Pancreas (tissue), 10 donors: ENCODE measurements around the gene MSI2. TPM values are rescaled to one million over a fixed set of nuclear protein-coding genes. Genes with fewer than 3 reads are reported as not detected.
A peak's percentile ranks its signal among the peaks of the same experiment; 100 is the strongest.

ENCODE experiments used
- ATAC-seq, 4 donors: fragments of 200-7000 bp; cut with Tn5 transposase; one replicate each; pipeline versions ENCODE4 v1.8.0 to v1.9.1; 2020; ENCODE audit warnings: mild to moderate bottlenecking in 4 of 4, moderate library complexity in 4 of 4
- DNase-seq, 6 donors: peaks; one replicate each; pipeline ENCODE4 v3.0.0-alpha.2; 2020
- FAIRE-seq: peaks from 2 replicates; lab custom pipeline; 2012; peaks lifted over from hg19 to GRCh38; lab: Jason Lieb, UNC
- H3K27ac ChIP-seq, 4 donors: fragments of 200-600 bp; sonication (generic); 1 replicate in 3 of 4; 2 replicates in 1 of 4; pipeline versions ENCODE4 v1.5.0 to v1.8.0; 2020
- H3K27me3 ChIP-seq, 4 donors: fragments of 200-600 bp; one replicate each; pipeline ENCODE4 v1.8.0; 2021
- H3K36me3 ChIP-seq, 3 donors: fragments of 200-600 bp; sonication (generic) in 1 of 3; one replicate each; pipeline versions ENCODE4 v1.5.0 to v1.8.0; 2020 to 2021
- H3K4me1 ChIP-seq, 3 donors: fragments of 200-600 bp; one replicate each; pipeline ENCODE4 v1.8.0; 2021
- H3K4me3 ChIP-seq, 4 donors: fragments of 200-600 bp; sonication (generic) in 2 of 4; one replicate each; pipeline versions ENCODE4 v1.5.0 to v1.8.0; 2020 to 2021
- H3K9me3 ChIP-seq, 4 donors: fragments of 200-600 bp; one replicate each; pipeline ENCODE4 v1.8.0; 2021
- WGBS, 2 donors: extraction: QIAGEN DNeasy Blood & Tissue Kit; methylation state at CpG; one replicate each; pipeline ENCODE4 v1.1.7; 2013; 5-methylcytosine and 5-hydroxymethylcytosine counted together
- intact Hi-C, 3 donors: fragments of 100-400 bp; cut with DNase I; formaldehyde crosslinking; loops; one replicate each; pipeline versions ENCODE4 v1.11.1 to v1.14.2; 2022
- polyA plus RNA-seq, 2 donors: library from polyadenylated mRNA; stranded (reverse); fragments of 200-250 nt; gene quantifications; one replicate each; pipeline ENCODE4 v1.2.3, GENCODE V29; 2013
- total RNA-seq, 6 donors: library from RNA; stranded (reverse); fragmentation: NEBNext Ultra II Directional in 4 of 6; extraction: Animal tissue kit (Norgen Biotek cat#: 25700) in 4 of 6; gene quantifications; one replicate each; pipeline versions ENCODE4 v1.2.1 to v1.2.4, GENCODE V29; 2021 to 2023
- TF ChIP-seq, protein P1 (sequence below), 4 donors: fragments of 200-600 bp; sonication (generic) in 3 of 4; IDR thresholded peaks; one replicate each; pipeline versions ENCODE4 v1.5.0 to v1.8.0; 2021; ENCODE audit warnings: antibody characterized with exemption in 4 of 4
- donor health status: healthy with polysubstance abuse.
- donor health status: DM: no; HTN: no; CAD: no; lungs with moderate emphysema.
- donor health status: DM: no; HTN: no; CAD: no.
- donor health status: control.
- donor health status: control.
- donor health status: Bipolar disorder and iron deficiency.
- donor health status: DM: yes; HTN: yes; CAD: no.
- donor health status: DM: no; HTN: no; CAD: no.
- donor health status: DM: no; HTN: no; CAD: no.
- donor health status: DM: yes; HTN: yes; CAD: no.

Gene MSI2
- total and polyA plus RNA-seq, 8 donors: 10.4 to 48.9 (median 30.1) TPM

DNA sequence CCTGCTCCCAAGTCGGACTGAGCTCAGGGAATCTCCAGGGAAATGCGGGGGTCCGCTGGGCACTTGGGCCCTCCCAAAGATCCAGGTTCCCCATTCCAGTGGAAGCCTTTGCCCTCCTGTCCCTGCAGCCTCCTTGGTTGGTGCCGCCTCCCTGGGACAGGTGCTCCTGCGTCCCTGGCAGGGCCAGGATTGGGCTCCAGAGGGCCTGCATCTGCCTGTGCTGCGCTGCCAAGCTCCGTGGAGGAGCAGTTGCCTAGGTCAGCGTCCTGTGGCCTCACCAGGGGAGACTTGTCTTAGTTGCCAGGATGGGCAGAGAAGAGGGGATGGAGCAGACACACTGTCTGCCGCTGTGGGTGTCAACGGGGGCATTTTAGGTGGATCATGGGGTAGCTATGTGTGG, 67.1 kb downstream of the MSI2 start:
- Histone ChIP-seq H3K9me3 (no peaks in the 10 kb centered on the region), H3K4me3 (no peak overlapping the region), H3K4me1 (peaks cover 0 to 6% (median 0%) of the 10 kb centered on the region in 3 donors), H3K27me3 (no peaks in the 10 kb centered on the region), H3K27ac (no peak overlapping the region), H3K36me3 (peaks cover 0 to 4% (median 0%) of the 10 kb centered on the region in 3 donors)
- DNase-seq: no peak
- 90 to 92% methylated on average over 10 of the region's 10 CpGs for WGBS, 2 donors
- ATAC-seq: no peak
- TF ChIP-seq, protein P1, sequence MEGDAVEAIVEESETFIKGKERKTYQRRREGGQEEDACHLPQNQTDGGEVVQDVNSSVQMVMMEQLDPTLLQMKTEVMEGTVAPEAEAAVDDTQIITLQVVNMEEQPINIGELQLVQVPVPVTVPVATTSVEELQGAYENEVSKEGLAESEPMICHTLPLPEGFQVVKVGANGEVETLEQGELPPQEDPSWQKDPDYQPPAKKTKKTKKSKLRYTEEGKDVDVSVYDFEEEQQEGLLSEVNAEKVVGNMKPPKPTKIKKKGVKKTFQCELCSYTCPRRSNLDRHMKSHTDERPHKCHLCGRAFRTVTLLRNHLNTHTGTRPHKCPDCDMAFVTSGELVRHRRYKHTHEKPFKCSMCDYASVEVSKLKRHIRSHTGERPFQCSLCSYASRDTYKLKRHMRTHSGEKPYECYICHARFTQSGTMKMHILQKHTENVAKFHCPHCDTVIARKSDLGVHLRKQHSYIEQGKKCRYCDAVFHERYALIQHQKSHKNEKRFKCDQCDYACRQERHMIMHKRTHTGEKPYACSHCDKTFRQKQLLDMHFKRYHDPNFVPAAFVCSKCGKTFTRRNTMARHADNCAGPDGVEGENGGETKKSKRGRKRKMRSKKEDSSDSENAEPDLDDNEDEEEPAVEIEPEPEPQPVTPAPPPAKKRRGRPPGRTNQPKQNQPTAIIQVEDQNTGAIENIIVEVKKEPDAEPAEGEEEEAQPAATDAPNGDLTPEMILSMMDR (IDR thresholded peaks at IDR 0.05): no peak
- FAIRE-seq: no peak
- intact Hi-C loops: no loop called here

DNA sequence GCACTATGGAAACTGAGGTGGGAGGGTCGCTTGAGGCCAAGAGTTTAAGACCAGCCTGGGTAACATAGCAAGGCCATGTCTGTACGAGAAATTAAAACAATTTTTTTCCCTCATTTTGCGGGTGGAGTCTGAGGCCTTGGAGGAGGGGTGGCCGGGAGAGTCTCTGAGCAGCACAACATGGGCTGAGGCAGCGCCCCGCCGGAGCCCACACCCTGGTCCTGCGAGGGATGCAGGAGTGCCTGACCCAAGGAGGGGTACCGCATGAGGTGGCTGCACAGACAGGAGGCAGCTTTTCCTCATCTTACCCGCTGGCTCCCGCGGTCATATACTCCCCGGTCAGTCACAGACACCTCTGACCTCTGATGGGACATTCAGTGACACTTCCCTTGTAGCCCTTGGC, 67.7 kb downstream of the MSI2 start:
- WGBS, 2 donors: 98% methylated on average over 13 of the region's 13 CpGs
- TF ChIP-seq, protein P1 (IDR thresholded peaks at IDR 0.05): no peak
- Histone ChIP-seq H3K27me3 (no peaks in the 10 kb centered on the region), H3K9me3 (no peaks in the 10 kb centered on the region), H3K27ac (no peak overlapping the region), H3K4me1 (peaks cover 0 to 6% (median 0%) of the 10 kb centered on the region in 3 donors), H3K4me3 (no peak overlapping the region), H3K36me3 (peaks cover 0 to 4% (median 0%) of the 10 kb centered on the region in 3 donors)
- no peak for ATAC-seq
- DNase-seq: no peak
- no peak for FAIRE-seq
- intact Hi-C loops: no loop called here

DNA sequence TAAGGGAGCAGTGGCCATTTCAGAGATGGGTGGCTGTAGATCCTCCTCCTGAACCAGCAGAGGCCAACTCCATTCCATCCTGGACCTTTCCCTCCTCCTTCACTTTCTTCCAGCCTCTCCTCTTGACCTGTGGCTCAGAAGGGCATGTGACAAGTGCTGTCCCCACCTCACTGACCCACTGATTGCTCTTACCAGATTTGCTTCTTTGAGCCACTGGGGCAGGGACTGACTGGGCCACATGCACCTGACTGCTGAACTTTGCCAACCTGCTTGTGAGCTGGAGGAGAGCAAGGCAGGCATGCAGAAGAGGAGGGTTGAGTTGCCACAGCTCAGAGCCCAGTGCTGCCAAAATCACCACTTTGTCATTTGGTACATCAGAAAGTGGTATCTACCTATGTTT, 68.3 kb downstream of the MSI2 start:
- intact Hi-C loops: no loop called here
- H3K27ac ChIP-seq: no peak overlapping the region
- H3K4me3 ChIP-seq: no peak overlapping the region
- DNase-seq (no peak), ATAC-seq (no peak), FAIRE-seq (no peak)
- peaks cover 0 to 6% (median 0%) of the 10 kb centered on the region in 3 donors for H3K4me1 ChIP-seq
- peaks cover 0 to 4% (median 0%) of the 10 kb centered on the region in 3 donors for H3K36me3 ChIP-seq
- H3K9me3 ChIP-seq: no peaks in the 10 kb centered on the region
- TF ChIP-seq, protein P1 (IDR thresholded peaks at IDR 0.05): no peak
- H3K27me3 ChIP-seq: no peaks in the 10 kb centered on the region

DNA sequence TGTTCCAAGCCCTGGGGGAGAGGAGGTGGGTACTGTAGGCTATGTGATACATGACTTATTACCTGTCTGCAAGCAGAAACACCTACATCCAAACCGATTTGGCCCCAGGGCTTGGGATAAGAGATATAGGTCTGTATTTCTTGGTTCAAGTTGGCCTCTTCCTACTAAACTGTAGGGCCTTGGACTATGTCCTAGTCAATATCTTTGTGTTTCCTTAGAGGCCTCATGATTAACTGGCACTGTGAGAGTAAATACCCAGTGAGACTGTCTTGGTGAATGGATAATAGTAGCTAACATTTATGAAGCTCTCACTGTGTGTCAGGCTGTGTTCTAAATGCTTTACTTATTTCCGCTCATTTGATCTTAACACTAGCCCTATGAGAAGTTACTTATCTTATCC, 70.0 kb downstream of the MSI2 start:
- Histone ChIP-seq H3K27ac (no peak overlapping the region), H3K36me3 (peaks cover 0 to 4% (median 0%) of the 10 kb centered on the region in 3 donors), H3K9me3 (no peaks in the 10 kb centered on the region), H3K4me1 (peaks cover 0 to 6% (median 0%) of the 10 kb centered on the region in 3 donors), H3K27me3 (no peaks in the 10 kb centered on the region), H3K4me3 (no peak overlapping the region)
- 52 to 55% methylated on average over 2 of the region's 2 CpGs for WGBS, 2 donors
- ATAC-seq: peak in 2 of 4 donors; percentile 31 to 42
- intact Hi-C loops: no loop called here
- no peak for FAIRE-seq
- DNase-seq: no peak
- TF ChIP-seq, protein P1 (IDR thresholded peaks at IDR 0.05): no peak

DNA sequence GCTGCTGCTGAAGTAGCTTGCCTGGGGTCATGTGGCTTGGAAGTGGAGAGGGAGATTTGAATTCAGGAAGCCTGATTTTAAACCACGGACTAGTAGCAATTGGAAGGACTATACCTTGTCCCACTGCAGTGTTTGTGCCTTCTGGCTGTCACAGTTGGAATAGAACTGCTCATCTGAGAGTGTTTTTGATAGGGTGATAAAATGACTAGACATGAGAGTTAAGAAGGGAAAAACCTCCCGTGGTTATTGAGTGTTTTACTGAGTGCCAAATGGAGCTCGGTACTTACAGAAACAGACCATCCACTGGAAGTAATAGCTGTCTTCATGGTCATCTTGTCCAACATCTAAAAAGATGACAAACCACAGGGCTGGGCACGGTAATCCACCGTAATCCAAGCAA, 70.4 kb downstream of the MSI2 start:
- H3K36me3 ChIP-seq: peaks cover 0 to 4% (median 0%) of the 10 kb centered on the region in 3 donors
- ATAC-seq: no peak
- WGBS, 2 donors: 84 to 88% methylated on average over 5 of the region's 5 CpGs
- TF ChIP-seq, protein P1 (IDR thresholded peaks at IDR 0.05): no peak
- FAIRE-seq: no peak
- no peak overlapping the region for H3K27ac ChIP-seq
- no peak for DNase-seq
- no peaks in the 10 kb centered on the region for H3K27me3 ChIP-seq
- intact Hi-C loops: no loop called here
- H3K4me1 ChIP-seq: peaks cover 0 to 6% (median 0%) of the 10 kb centered on the region in 3 donors
- H3K4me3 ChIP-seq: no peak overlapping the region
- no peaks in the 10 kb centered on the region for H3K9me3 ChIP-seq
